ENCODE measurements around the gene GOLGA7B.

The GOLGA7B gene

GRCh38 chr10:97911217-97911616 is 61.6 kb downstream of the GOLGA7B start:
- no peaks in the 10 kb centered on the region for H3K4me1 ChIP-seq
- H3K9me3 ChIP-seq (ENCODE audit: control insufficient read depth, low read length), result no peaks in the 10 kb centered on the region
- no peak overlapping the region for H3K9ac ChIP-seq
- H3K27me3 ChIP-seq (ENCODE audit: control insufficient read depth, insufficient read depth, low read length), result no peaks in the 10 kb centered on the region
- no peak overlapping the region for H3K27ac ChIP-seq
- TF ChIP-seq CTCF (IDR thresholded peaks at IDR 0.05), result no peak
- H3K79me2 ChIP-seq, result no peaks in the 10 kb centered on the region
- no peak overlapping the region for H3K4me2 ChIP-seq (ENCODE audit: low read length)
- no peak overlapping the region for H2AFZ ChIP-seq
- no peak overlapping the region for H3K4me3 ChIP-seq (ENCODE audit: low read depth, low read length)
- H3K36me3 ChIP-seq (ENCODE audit: control insufficient read depth, insufficient read depth, low read length), result no peaks in the 10 kb centered on the region

GRCh38 chr10:97913193-97913592 is 63.5 kb downstream of the GOLGA7B start:
- TF ChIP-seq CTCF (IDR thresholded peaks at IDR 0.05), result no peak
- H3K27me3 ChIP-seq (ENCODE audit: control insufficient read depth, insufficient read depth, low read length), result no peaks in the 10 kb centered on the region

GRCh38 chr10:97913614-97914013 is 64.0 kb downstream of the GOLGA7B start:
- H3K4me2 ChIP-seq (ENCODE audit: low read length), result no peak overlapping the region
- H3K27ac ChIP-seq, result no peak overlapping the region
- no peaks in the 10 kb centered on the region for H3K9me3 ChIP-seq (ENCODE audit: control insufficient read depth, low read length)
- no peaks in the 10 kb centered on the region for H3K4me1 ChIP-seq
- H2AFZ ChIP-seq, result no peak overlapping the region
- no peaks in the 10 kb centered on the region for H3K36me3 ChIP-seq (ENCODE audit: control insufficient read depth, insufficient read depth, low read length)
- no peak for TF ChIP-seq CTCF (IDR thresholded peaks at IDR 0.05)
- no peak overlapping the region for H3K4me3 ChIP-seq (ENCODE audit: low read depth, low read length)
- no peaks in the 10 kb centered on the region for H3K79me2 ChIP-seq
- H3K27me3 ChIP-seq (ENCODE audit: control insufficient read depth, insufficient read depth, low read length), result no peaks in the 10 kb centered on the region
- H3K9ac ChIP-seq, result no peak overlapping the region

More at GRCh38 chr10:97913193-97913592, 63.5 kb downstream of the GOLGA7B start:
- no peaks in the 10 kb centered on the region for H3K9me3 ChIP-seq (ENCODE audit: control insufficient read depth, low read length)
- no peak overlapping the region for H3K9ac ChIP-seq
- no peaks in the 10 kb centered on the region for H3K36me3 ChIP-seq (ENCODE audit: control insufficient read depth, insufficient read depth, low read length)
- no peak overlapping the region for H3K4me2 ChIP-seq (ENCODE audit: low read length)
- H3K4me3 ChIP-seq (ENCODE audit: low read depth, low read length), result no peak overlapping the region
- no peaks in the 10 kb centered on the region for H3K4me1 ChIP-seq
- H3K27ac ChIP-seq, result no peak overlapping the region
- H2AFZ ChIP-seq, result no peak overlapping the region
- H3K79me2 ChIP-seq, result no peaks in the 10 kb centered on the region

- H3K36me3 ChIP-seq (ENCODE audit: control insufficient read depth, insufficient read depth, low read length), result no peaks in the 10 kb centered on the region
- TF ChIP-seq CTCF (IDR thresholded peaks at IDR 0.05), result no peak
- H3K9me3 ChIP-seq (ENCODE audit: control insufficient read depth, low read length), result no peaks in the 10 kb centered on the region
- H3K4me2 ChIP-seq (ENCODE audit: low read length), result no peak overlapping the region
- no peaks in the 10 kb centered on the region for H3K27me3 ChIP-seq (ENCODE audit: control insufficient read depth, insufficient read depth, low read length)
- no peaks in the 10 kb centered on the region for H3K4me1 ChIP-seq
- H3K4me3 ChIP-seq (ENCODE audit: low read depth, low read length), result no peak overlapping the region
- no peaks in the 10 kb centered on the region for H3K79me2 ChIP-seq
- no peak overlapping the region for H3K9ac ChIP-seq
- H3K27ac ChIP-seq, result no peak overlapping the region
- peak overlapping the region; percentile 54 for H2AFZ ChIP-seq
Observed at GRCh38 chr10:97914171-97914836, 64.7 kb downstream of the GOLGA7B start.

- H3K4me1 ChIP-seq, result no peaks in the 10 kb centered on the region
- H3K79me2 ChIP-seq, result no peaks in the 10 kb centered on the region
- H3K36me3 ChIP-seq (ENCODE audit: control insufficient read depth, insufficient read depth, low read length), result no peaks in the 10 kb centered on the region
- H2AFZ ChIP-seq, result peak overlapping the region; percentile 54
- H3K9ac ChIP-seq, result no peak overlapping the region
- H3K4me2 ChIP-seq (ENCODE audit: low read length), result no peak overlapping the region
- no peaks in the 10 kb centered on the region for H3K9me3 ChIP-seq (ENCODE audit: control insufficient read depth, low read length)
- H3K4me3 ChIP-seq (ENCODE audit: low read depth, low read length), result no peak overlapping the region
- no peak overlapping the region for H3K27ac ChIP-seq
- no peaks in the 10 kb centered on the region for H3K27me3 ChIP-seq (ENCODE audit: control insufficient read depth, insufficient read depth, low read length)
- TF ChIP-seq CTCF (IDR thresholded peaks at IDR 0.05), result peak; percentile 97
Observed at GRCh38 chr10:97914837-97915211, 65.2 kb downstream of the GOLGA7B start.
